Activated T-helper 17 cell treated with anti-CD3 and anti-CD28 coated beads, Interleukin-2, amount 50 U/mL, for 72 hours (primary cell): ENCODE data around the gene ADAMTS6. TPM values are rescaled to one million over a fixed set of nuclear protein-coding genes. Genes with fewer than 3 reads are reported as not detected.

ENCODE experiments used
- ATAC-seq: fragments of 150-1000 bp; cut with Tn5 transposase; replicated peaks from 2 replicates; pipeline ENCODE4 v1.10.0; 2021; ENCODE audit warnings: mild to moderate bottlenecking, moderate library complexity
- H3K27ac Mint-ChIP-seq: one replicate; pipeline ENCODE4 v1.8.0; 2022; ENCODE audit warnings: mixed read lengths
- H3K27me3 Mint-ChIP-seq: one replicate; pipeline ENCODE4 v1.8.0; 2022; ENCODE audit warnings: mixed read lengths
- H3K36me3 Mint-ChIP-seq: one replicate; pipeline ENCODE4 v1.8.0; 2022; ENCODE audit warnings: low read depth, mild to moderate bottlenecking, mixed read lengths
- H3K4me1 Mint-ChIP-seq: one replicate; pipeline ENCODE4 v1.8.0; 2022; ENCODE audit warnings: mixed read lengths
- H3K4me3 Mint-ChIP-seq: one replicate; pipeline ENCODE4 v1.8.0; 2022; ENCODE audit warnings: mild to moderate bottlenecking, mixed read lengths
- H3K9me3 Mint-ChIP-seq: one replicate; pipeline ENCODE4 v1.8.0; 2022; ENCODE audit warnings: mixed read lengths
- total RNA-seq, 2 donors: library from RNA; stranded (reverse); gene quantifications; one replicate each; pipeline ENCODE4 v1.2.3, GENCODE V29; 2022

The ADAMTS6 gene
- total RNA-seq, 2 donors from 2014 or later, result 1.2 to 1.4 TPM

DNA sequence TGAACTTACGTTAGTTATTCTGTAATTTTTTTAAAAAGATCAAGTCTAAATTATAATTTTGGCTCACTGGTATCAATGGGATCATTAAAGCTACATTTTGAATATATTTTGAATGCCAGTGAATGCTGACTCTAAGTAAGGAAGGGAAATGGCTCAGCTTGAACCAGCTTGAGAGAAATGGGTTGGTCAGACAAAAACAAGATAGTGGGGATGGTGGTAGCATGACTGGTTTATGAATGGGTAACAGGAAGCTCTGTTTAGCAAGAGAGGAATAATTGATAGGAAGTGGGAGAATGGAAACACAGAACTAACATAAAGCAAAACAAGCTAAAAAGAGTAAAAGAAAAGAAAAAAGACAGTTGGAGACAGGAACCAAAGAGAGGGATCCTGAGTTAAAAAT, 220.2 kb downstream of the ADAMTS6 start:
- ATAC-seq, result no peak
- no peak overlapping the region for H3K27ac Mint-ChIP-seq
- no peak overlapping the region for H3K4me3 Mint-ChIP-seq
- H3K4me1 Mint-ChIP-seq, result no peaks in the 10 kb centered on the region
- H3K9me3 Mint-ChIP-seq, result no peaks in the 10 kb centered on the region
- no peaks in the 10 kb centered on the region for H3K36me3 Mint-ChIP-seq
- no peaks in the 10 kb centered on the region for H3K27me3 Mint-ChIP-seq

DNA sequence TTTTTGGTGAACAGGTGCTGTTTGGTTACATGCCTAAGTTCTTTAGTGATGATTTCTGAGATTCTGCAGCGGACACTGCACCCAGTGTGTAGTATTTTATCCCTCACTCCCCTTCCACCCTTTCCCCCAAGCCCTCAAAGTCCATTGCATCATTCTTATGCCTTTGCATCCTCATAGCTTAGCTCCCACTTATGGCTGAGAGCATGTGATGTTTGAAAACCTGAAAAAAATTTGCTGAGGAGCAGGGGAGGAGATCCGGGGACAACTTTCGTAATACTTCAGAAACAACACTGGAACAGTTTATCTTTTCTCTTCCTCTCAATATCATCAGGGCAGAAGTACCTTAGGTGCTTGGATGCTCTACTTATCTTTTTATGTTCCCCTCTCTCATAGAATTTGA, 226.4 kb downstream of the ADAMTS6 start:
- no peaks in the 10 kb centered on the region for H3K27me3 Mint-ChIP-seq
- H3K27ac Mint-ChIP-seq, result no peak overlapping the region
- H3K36me3 Mint-ChIP-seq, result no peaks in the 10 kb centered on the region
- no peaks in the 10 kb centered on the region for H3K9me3 Mint-ChIP-seq
- no peaks in the 10 kb centered on the region for H3K4me1 Mint-ChIP-seq
- ATAC-seq, result no peak
- no peak overlapping the region for H3K4me3 Mint-ChIP-seq

DNA sequence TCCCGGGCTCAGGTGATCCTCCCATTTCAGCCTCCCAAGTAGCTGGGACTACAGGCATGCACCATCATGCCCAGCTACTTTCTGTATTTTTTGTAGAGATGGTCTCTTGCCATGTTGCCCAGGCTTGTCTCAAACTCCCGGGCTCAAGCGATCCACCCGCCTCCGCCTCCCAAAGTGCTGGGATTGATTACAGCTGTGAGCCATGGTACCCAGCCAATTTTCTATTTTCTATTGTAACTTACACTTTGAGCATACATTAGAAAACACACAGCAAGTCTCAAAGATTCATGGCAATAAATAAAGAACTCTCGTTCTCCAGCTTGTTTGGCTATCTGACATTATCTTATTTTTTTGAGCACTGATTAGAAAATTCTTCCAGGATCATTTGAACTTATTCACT, 228.7 kb downstream of the ADAMTS6 start:
- Mint-ChIP-seq H3K4me1 (no peaks in the 10 kb centered on the region), H3K4me3 (no peak overlapping the region), H3K36me3 (no peaks in the 10 kb centered on the region), H3K9me3 (no peaks in the 10 kb centered on the region), H3K27me3 (no peaks in the 10 kb centered on the region), H3K27ac (no peak overlapping the region)
- no peak for ATAC-seq

DNA sequence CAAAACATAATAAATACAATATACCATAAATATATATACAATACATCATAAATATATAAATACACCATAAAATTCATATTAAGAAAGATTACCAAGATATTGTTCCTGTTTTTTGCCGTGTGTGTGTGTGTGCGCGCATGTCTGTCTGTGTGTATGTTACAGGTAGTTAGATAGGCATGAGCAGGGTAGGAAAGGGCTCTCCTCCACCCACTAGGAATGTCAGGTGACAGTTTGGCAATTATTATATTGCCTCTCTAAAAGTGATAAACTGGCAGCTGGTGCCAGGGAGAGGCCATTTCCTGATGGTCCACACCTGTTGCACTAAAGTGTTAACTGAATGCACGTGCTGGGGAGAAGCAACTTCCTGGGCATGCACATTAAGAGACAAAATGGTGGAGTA, 232.8 kb downstream of the ADAMTS6 start:
- H3K4me3 Mint-ChIP-seq, result no peak overlapping the region
- no peak overlapping the region for H3K27ac Mint-ChIP-seq
- no peaks in the 10 kb centered on the region for H3K36me3 Mint-ChIP-seq
- H3K27me3 Mint-ChIP-seq, result no peaks in the 10 kb centered on the region
- ATAC-seq, result no peak
- no peaks in the 10 kb centered on the region for H3K9me3 Mint-ChIP-seq
- no peaks in the 10 kb centered on the region for H3K4me1 Mint-ChIP-seq

DNA sequence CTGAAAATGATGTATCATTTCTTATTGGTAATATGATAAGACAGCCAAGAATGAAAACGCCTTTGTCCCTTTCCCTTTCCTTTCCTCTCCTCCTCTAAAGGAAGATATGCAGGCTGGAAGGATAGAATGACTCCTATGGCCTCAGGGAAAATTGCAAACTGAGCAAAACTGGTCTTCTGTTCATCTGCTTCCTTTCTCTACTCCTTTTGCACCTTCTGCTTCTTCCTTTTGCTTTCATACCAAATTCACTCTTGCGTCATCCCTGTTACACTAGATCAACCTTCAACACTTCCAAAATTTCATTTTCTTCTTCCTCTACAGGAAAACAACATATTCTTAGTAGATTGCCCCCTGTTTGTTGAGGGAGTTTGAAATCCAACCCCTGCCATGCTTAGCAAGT, 234.1 kb downstream of the ADAMTS6 start:
- H3K4me3 Mint-ChIP-seq, result no peak overlapping the region
- H3K27me3 Mint-ChIP-seq, result no peaks in the 10 kb centered on the region
- no peak overlapping the region for H3K27ac Mint-ChIP-seq
- H3K36me3 Mint-ChIP-seq, result no peaks in the 10 kb centered on the region
- H3K9me3 Mint-ChIP-seq, result no peaks in the 10 kb centered on the region
- ATAC-seq, result no peak
- H3K4me1 Mint-ChIP-seq, result no peaks in the 10 kb centered on the region

DNA sequence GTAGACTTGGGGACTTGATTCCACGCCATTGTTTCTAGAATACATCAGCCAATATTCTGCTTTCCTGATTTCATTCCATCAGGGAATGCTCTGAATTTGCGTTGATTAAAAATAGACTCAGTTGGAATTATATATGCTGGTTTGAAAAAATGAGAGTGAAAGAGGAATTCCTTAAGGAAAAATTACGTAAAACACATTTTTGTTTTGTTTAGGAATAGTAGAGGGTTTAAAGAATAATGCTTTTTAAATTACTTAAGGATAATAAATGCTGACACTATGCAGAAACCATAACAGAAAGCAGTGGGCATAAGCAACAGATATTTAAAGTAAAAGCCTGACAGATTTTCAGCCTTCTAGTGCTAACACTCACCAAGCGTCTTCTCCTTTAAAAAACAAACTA, 235.0 kb downstream of the ADAMTS6 start:
- Mint-ChIP-seq H3K27me3 (no peaks in the 10 kb centered on the region), H3K36me3 (no peaks in the 10 kb centered on the region), H3K4me1 (no peaks in the 10 kb centered on the region), H3K27ac (no peak overlapping the region), H3K4me3 (no peak overlapping the region), H3K9me3 (no peaks in the 10 kb centered on the region)
- ATAC-seq, result no peak

DNA sequence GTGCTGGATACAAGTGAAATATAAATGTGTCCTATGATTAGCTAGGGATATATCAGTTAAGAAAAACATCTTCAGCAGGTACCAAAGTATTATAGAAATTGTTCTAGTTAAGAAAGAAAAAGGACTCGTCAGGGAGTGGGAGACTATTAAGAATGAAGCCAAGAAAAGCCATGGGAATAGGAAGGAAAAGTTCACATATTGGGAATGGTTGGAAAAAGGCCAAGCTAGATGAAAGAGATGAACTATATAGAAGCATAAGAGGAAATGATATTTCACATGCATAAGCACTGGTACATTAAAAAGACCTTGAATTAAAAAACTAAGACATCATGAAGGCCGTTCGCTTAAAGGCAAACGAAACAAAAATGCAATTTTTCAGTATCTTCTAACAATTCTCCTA, 237.7 kb downstream of the ADAMTS6 start:
- Mint-ChIP-seq H3K27me3 (no peaks in the 10 kb centered on the region), H3K27ac (no peak overlapping the region), H3K4me3 (no peak overlapping the region), H3K9me3 (no peaks in the 10 kb centered on the region), H3K36me3 (no peaks in the 10 kb centered on the region), H3K4me1 (no peaks in the 10 kb centered on the region)
- no peak for ATAC-seq

DNA sequence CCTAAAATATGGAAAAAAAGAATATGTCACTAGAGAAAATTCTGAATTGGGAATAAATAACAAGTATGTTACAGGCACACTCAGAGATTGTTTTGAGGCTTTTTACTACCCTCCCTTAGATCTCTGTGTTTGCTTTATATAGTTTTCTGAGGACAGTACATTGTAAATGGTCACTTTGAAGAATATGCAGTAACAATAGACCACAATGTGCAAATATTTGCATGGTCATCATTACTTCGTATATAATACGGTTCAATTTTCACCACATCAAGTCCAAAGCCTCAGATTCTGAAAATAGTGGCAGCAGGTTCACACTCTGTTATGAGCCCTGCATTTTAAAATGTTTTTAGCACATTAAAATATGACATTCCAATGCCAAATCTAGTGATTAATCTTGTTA, 238.6 kb downstream of the ADAMTS6 start:
- H3K4me1 Mint-ChIP-seq, result no peaks in the 10 kb centered on the region
- no peaks in the 10 kb centered on the region for H3K36me3 Mint-ChIP-seq
- ATAC-seq, result no peak
- H3K27ac Mint-ChIP-seq, result no peak overlapping the region
- no peaks in the 10 kb centered on the region for H3K27me3 Mint-ChIP-seq
- H3K9me3 Mint-ChIP-seq, result no peaks in the 10 kb centered on the region
- H3K4me3 Mint-ChIP-seq, result no peak overlapping the region

DNA sequence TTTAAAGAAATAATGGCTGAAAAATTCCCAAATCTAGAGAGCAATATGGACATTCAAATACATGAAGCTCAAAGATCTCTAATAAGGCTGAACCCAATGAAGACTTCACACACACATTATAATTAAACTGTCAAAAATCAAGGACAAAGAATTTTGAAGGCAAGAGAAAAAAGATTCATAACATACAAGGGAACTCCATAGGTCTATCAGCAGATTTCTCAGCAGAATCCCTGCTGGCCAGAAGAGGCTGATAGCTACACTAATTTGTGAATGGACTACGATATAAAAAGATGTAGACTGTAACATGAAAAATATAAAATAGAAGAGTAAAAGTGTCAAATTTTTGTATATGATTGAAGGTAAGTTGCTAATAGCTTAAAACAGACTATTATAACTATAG, 251.9 kb downstream of the ADAMTS6 start:
- no peak for ATAC-seq
- Mint-ChIP-seq H3K9me3 (peaks cover 14% of the 10 kb centered on the region), H3K27ac (no peak overlapping the region), H3K4me1 (no peaks in the 10 kb centered on the region), H3K4me3 (no peak overlapping the region), H3K36me3 (no peaks in the 10 kb centered on the region), H3K27me3 (no peaks in the 10 kb centered on the region)

DNA sequence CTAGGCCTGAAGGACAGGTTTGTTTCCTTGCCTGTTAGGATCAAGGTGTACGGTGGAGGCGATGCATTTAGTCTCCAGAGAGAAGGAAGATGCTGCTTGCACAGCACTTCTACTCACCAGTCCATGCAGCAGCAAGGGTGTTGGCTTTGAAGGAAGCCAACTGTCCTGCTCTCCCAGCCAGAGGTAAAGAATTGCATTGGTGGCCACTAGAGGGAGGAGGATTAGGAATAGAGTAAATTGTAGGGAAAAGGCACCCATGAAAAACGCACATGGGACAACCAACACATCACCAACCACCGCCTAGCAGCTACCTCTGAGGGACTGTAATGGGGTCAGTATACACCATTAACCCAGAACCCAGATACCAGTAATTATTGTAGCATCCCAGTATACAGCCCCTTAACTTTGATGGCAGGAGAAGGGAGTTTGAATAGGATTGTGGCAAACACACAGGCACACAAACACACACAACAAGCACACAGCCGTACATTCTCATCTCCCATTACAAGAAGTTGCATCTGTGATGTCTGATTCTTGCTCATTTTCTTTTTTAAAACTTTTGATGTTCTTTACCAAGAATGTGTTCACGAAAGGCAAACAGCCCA, 267.7 kb downstream of the ADAMTS6 start:
- no peaks in the 10 kb centered on the region for H3K9me3 Mint-ChIP-seq
- no peak overlapping the region for H3K27ac Mint-ChIP-seq
- no peaks in the 10 kb centered on the region for H3K4me1 Mint-ChIP-seq
- no peaks in the 10 kb centered on the region for H3K36me3 Mint-ChIP-seq
- ATAC-seq, result no peak
- peaks cover 3% of the 10 kb centered on the region for H3K27me3 Mint-ChIP-seq
- H3K4me3 Mint-ChIP-seq, result no peak overlapping the region

DNA sequence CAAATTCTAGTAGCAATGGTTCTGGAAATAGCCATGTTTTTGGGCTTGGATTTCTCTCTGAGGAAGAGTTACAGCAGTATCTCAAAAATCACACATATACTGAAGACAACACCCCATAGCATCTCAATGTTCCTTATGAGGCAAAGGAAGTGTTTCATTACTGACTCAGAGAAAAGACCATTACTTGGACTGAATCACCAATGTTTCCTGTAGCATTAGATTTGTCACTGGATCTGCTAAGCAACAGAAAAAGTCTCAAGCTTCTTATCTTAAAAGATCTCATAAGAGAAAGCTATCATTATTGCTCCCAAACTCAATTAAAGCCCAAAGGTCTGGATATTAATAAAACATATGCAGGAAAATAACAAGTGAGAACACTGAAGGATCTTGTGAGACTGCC, 272.4 kb downstream of the ADAMTS6 start:
- Mint-ChIP-seq H3K9me3 (no peaks in the 10 kb centered on the region), H3K4me1 (no peaks in the 10 kb centered on the region), H3K27me3 (peaks cover 3% of the 10 kb centered on the region), H3K27ac (no peak overlapping the region), H3K4me3 (no peak overlapping the region), H3K36me3 (no peaks in the 10 kb centered on the region)
- ATAC-seq, result peak; percentile 67

DNA sequence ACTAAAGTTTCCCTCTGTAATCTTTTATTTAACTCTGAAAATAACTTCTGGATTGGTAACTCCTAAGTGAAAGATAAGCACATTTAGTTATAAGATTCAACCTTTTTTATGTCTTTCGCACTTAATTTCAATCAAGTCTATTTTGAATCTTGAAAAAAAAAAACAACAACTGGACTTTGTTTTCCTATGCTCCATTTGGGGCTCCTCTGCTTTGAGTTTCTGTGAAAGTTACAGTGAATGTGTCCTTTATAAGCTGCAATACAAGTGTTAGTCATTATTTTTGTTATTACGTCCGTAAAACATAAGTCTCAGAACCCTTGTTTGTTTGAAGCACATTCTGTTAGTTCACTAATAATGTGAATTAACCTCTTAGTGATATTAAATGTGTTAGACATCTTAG, 276.8 kb downstream of the ADAMTS6 start:
- no peak overlapping the region for H3K4me3 Mint-ChIP-seq
- no peak for ATAC-seq
- no peaks in the 10 kb centered on the region for H3K4me1 Mint-ChIP-seq
- no peaks in the 10 kb centered on the region for H3K9me3 Mint-ChIP-seq
- H3K27ac Mint-ChIP-seq, result no peak overlapping the region
- H3K27me3 Mint-ChIP-seq, result peaks cover 8% of the 10 kb centered on the region
- no peaks in the 10 kb centered on the region for H3K36me3 Mint-ChIP-seq

DNA sequence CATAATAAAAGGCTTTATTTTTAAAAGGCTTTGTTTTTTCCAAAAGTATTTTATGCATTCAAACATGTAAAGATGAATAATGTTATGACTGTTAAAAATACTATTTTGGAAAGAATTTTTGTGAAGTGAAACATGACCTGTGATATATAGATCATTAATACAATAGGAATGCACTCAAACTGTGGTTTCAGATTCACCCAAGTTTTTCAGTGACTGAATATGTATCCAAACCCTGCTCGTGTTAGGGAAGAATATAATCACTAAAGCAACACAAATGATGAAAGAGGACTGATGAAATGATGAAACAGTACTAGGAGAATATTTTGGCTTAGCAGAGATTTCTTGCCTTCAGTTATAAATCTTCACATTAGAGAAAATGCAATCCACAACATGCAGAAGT, 278.0 kb downstream of the ADAMTS6 start:
- Mint-ChIP-seq H3K4me1 (no peaks in the 10 kb centered on the region), H3K36me3 (no peaks in the 10 kb centered on the region), H3K27me3 (peaks cover 8% of the 10 kb centered on the region), H3K27ac (no peak overlapping the region), H3K9me3 (no peaks in the 10 kb centered on the region), H3K4me3 (no peak overlapping the region)
- ATAC-seq, result no peak

DNA sequence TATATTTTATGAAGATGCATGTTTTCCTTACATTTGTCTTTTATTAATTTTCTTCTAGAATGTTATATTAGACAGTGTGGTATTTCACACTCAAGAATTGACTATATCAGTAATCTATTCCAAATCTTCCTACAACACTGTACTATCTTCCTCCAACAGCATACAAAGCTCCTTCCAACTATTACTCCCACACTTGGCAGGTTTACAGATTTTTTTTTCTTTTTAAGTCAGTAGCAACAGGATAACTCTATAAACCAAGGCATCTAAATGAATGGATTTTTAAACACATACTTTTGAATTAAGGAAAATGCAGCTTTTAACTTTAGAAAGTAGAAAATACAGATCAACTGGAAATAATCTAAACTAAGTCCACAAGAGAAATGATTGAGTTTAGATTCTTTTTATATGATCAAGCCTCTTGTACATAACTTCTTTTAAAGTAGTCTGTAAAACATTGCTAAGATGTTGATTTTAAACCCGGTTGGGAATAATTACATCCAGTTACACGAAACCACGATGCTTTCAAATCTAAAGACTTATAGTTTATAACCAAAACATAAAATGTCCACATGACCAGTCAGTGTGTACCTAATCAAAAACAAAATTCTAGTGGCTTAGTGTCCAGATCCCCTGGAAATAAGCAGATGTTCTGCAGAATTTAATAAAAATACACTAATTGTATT, 281.6 kb downstream of the ADAMTS6 start:
- peaks cover 5% of the 10 kb centered on the region for H3K27me3 Mint-ChIP-seq
- no peak overlapping the region for H3K27ac Mint-ChIP-seq
- no peak for ATAC-seq
- no peaks in the 10 kb centered on the region for H3K4me1 Mint-ChIP-seq
- no peak overlapping the region for H3K4me3 Mint-ChIP-seq
- no peaks in the 10 kb centered on the region for H3K36me3 Mint-ChIP-seq
- no peaks in the 10 kb centered on the region for H3K9me3 Mint-ChIP-seq

DNA sequence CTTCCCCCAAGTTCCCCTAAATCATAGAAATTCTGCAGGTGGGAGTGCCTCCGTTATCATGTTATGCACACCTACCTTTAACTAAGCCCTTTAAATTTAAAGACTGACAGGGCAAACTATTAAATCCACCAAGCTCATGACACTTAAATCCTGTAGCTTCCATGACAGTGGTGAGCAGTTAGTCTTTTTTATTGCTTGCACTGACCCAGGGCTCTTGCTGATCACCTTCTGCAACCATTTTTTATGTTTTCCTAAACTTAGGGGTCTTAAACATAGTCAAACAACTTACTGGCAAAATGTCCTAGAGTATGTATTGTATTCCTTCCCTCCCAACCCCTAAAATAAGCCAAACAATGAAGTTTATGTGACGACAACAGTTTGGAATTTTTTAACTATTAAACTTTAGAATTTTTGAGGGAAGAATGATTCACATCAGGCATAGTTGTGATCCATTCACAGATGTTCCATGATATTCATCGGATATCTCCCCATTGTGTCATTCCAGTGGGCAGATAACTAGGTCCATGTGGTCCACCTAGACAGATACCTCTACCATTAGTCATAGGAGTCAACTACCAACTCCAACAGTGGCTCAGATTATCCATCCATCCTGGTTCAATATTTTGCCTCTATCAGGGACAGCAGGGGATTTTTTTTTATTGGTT, 283.1 kb downstream of the ADAMTS6 start:
- Mint-ChIP-seq H3K9me3 (no peaks in the 10 kb centered on the region), H3K4me3 (no peak overlapping the region), H3K27me3 (peaks cover 5% of the 10 kb centered on the region), H3K4me1 (no peaks in the 10 kb centered on the region), H3K27ac (no peak overlapping the region), H3K36me3 (no peaks in the 10 kb centered on the region)
- no peak for ATAC-seq
